Omental fat pad (tissue), 4 donors: Measurements from ENCODE around the gene ARFGEF3. TPM values are rescaled to one million over a fixed set of nuclear protein-coding genes. Genes with fewer than 3 reads are reported as not detected.

Source experiments
- ATAC-seq: fragments of 150-250 bp; one replicate; pipeline ENCODE4 v1.9.1; 2016; ENCODE audit warnings: mild to moderate bottlenecking, moderate library complexity; ENCODE audit not compliant: low FRiP score
- DNase-seq: peaks from one replicate; pipeline ENCODE4 v3.0.0-alpha.2; 2019; ENCODE audit warnings: low spot score
- total RNA-seq, 4 donors: library from RNA; depleted of rRNA; stranded (reverse); fragments of >200 nt; gene quantifications; one replicate each; pipeline ENCODE4 v1.1.0, GENCODE V29; 2016
- TF ChIP-seq, protein P1 (sequence below), 3 donors: fragments of 450-650 bp; IDR thresholded peaks; one replicate each; pipeline ENCODE4 v1.5.1; 2016 to 2017; ENCODE audit warnings: antibody characterized with exemption in 3 of 3, mild to moderate bottlenecking in 3 of 3, moderate library complexity in 2 of 3

Gene ARFGEF3
- total RNA-seq, 4 donors from 2014 or later = 4.3 to 12.7 (median 6.8) TPM

DNA sequence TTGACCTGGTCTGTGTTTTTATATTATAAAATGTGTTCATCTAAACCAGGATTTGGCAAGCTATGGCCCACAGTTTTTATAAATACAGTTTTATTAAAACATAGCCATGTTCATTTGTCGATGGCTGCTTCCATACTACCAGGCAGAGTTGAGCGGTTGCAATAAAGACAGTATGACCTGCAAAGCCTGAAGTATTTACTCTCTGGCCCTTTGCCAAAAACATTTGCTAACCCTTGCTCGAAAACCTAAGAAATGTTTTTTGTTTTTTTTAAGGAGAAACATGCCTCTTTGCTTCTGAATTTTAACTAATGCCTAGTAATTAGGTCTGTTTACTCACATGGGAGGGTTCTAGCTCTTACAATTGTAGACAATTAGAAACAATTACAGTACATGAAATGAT is 148.6 kb downstream of the ARFGEF3 start:
- ATAC-seq = no peak
- DNase-seq = no peak
- TF ChIP-seq, protein P1, sequence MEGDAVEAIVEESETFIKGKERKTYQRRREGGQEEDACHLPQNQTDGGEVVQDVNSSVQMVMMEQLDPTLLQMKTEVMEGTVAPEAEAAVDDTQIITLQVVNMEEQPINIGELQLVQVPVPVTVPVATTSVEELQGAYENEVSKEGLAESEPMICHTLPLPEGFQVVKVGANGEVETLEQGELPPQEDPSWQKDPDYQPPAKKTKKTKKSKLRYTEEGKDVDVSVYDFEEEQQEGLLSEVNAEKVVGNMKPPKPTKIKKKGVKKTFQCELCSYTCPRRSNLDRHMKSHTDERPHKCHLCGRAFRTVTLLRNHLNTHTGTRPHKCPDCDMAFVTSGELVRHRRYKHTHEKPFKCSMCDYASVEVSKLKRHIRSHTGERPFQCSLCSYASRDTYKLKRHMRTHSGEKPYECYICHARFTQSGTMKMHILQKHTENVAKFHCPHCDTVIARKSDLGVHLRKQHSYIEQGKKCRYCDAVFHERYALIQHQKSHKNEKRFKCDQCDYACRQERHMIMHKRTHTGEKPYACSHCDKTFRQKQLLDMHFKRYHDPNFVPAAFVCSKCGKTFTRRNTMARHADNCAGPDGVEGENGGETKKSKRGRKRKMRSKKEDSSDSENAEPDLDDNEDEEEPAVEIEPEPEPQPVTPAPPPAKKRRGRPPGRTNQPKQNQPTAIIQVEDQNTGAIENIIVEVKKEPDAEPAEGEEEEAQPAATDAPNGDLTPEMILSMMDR (IDR thresholded peaks at IDR 0.05) = no peak

DNA sequence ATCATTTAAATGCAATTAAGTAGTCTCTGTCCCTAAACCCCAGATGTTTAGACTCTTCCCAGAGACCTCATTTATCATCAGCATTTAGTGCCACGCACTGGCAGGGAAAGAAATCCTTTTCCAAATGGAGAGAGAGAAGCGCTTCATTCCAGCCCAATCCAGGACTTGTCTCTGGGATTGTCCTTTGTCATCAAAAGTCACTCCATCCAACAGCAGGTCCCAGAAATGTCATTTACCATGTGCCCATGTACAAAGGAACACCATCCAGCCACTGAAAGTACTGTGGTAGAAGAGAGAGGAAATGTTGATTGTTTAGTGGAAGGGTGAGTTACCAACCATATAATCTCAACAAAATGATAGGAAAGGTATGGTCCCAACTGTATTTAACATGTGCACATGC is 149.1 kb downstream of the ARFGEF3 start:
- ATAC-seq = no peak
- TF ChIP-seq, protein P1 (IDR thresholded peaks at IDR 0.05) = no peak
- no peak for DNase-seq

GRCh38 chr6:138311268-138311667 is 149.5 kb downstream of the ARFGEF3 start:
- TF ChIP-seq, protein P1 (IDR thresholded peaks at IDR 0.05) = no peak
- ATAC-seq (no peak), DNase-seq (no peak)

DNA sequence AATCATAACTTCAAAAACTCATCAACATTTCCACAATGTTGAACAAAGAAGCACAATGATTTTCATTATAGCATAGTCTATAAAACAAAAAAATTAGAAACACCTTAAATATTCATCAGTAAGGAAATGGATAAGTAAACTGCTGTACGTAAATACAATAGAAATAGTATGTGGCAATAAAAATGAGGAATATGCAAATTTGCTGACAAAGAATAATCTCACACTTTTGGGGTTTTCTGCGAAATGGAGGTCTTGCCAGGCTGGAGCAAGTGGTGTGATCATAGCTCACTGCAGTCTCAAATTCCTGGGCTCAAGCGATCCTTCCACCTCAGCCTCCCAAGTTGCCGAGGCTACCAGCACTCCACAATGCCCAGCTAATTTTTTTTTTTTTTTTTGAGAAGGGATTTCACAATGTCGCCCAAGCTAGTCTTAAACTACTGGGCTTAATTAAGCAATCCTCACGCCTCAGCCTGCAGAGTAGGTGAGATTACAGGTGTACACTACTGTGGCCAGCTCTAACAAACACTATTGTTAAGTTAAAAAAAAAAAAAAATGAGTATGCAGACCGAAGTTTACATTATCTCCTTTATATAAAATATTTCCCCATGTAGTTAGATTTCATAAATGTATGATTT is 157.1 kb downstream of the ARFGEF3 start:
- TF ChIP-seq, protein P1 (IDR thresholded peaks at IDR 0.05) = no peak
- no peak for DNase-seq
- no peak for ATAC-seq

- no peak for DNase-seq
- ATAC-seq = no peak
- TF ChIP-seq, protein P1 (IDR thresholded peaks at IDR 0.05) = no peak
Measured at GRCh38 chr6:138321934-138322333, 160.2 kb downstream of the ARFGEF3 start.

- DNase-seq (no peak), ATAC-seq (no peak)
- TF ChIP-seq, protein P1 (IDR thresholded peaks at IDR 0.05) = no peak
Measured at GRCh38 chr6:138323821-138324220, 162.1 kb downstream of the ARFGEF3 start.

DNA sequence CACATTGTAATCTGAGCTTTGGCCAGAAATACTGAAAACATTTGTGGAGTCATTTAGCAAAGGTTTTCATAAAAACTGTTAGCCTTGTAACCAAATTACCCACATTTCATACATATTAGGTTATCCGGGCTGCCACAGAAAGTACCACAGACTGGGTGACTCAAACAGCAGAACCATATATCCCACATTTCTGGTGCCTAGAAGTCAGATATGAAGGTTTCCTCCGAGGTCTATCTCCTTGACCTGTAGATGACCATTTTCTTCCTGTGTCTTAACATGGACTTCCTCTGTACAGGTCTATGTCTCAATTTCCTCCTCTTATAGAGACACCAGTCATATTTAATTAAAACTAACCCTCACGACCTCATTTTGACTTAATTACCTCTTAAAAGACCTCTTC is 166.5 kb downstream of the ARFGEF3 start:
- ATAC-seq (no peak), DNase-seq (no peak)
- TF ChIP-seq, protein P1 (IDR thresholded peaks at IDR 0.05) = no peak
